D721Med (cell line): Measurements from ENCODE around the gene MYH7B.

Source experiments
- DNase-seq: peaks from one replicate; pipeline ENCODE4 v3.0.0; 2011; ENCODE audit warnings: low spot score; ENCODE audit not compliant: insufficient read length
- FAIRE-seq: peaks from 2 replicates; lab custom pipeline; 2011; peaks lifted over from hg19 to GRCh38; lab: Jason Lieb, UNC
- TF ChIP-seq, protein P1 (sequence below): IDR thresholded peaks from 2 replicates; pipeline ENCODE4 v1.5.1; 2012; ENCODE audit warnings: mild to moderate bottlenecking, control low read depth; ENCODE audit not compliant: insufficient read depth; ENCODE audit errors: missing control alignments

The MYH7B gene

DNA sequence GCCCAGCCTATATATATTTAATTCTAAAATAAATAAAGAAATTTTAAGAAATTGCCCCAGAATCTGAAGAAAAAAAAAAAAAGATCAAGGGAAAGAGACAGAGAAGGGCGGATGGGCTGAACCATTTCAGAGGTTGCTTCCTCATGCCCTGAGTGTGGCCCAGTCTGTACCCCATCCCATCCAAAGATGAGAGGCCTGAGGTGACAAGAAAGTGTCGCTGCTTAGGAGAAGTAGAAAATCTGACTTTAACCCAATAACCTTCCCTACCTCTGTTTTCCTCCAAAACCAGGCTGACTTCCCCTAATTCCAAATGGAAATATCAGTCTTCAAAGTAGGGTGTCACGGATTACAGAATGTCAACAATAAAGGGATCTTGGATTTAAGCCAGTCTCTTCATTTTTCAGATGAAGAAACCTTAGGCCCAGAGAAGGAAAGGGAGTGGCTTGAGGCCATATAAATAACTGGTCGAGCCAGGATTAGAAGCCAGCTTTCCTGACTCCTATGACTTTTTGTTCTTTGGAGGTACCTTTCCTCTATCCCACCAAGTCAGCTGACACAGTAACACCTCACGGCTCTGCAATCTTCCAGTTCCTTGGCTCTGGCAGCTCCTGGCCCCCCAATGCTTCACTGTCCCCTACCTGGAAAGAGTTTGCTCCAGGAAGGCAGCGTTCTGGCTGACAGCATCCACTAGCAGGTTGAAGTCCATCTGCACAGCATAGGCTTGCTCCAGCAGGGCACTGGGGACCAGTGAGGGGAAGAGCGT lies 10.2 kb upstream of the MYH7B start:
- FAIRE-seq (no peak), DNase-seq (no peak)
- TF ChIP-seq, protein P1, sequence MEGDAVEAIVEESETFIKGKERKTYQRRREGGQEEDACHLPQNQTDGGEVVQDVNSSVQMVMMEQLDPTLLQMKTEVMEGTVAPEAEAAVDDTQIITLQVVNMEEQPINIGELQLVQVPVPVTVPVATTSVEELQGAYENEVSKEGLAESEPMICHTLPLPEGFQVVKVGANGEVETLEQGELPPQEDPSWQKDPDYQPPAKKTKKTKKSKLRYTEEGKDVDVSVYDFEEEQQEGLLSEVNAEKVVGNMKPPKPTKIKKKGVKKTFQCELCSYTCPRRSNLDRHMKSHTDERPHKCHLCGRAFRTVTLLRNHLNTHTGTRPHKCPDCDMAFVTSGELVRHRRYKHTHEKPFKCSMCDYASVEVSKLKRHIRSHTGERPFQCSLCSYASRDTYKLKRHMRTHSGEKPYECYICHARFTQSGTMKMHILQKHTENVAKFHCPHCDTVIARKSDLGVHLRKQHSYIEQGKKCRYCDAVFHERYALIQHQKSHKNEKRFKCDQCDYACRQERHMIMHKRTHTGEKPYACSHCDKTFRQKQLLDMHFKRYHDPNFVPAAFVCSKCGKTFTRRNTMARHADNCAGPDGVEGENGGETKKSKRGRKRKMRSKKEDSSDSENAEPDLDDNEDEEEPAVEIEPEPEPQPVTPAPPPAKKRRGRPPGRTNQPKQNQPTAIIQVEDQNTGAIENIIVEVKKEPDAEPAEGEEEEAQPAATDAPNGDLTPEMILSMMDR: no peak

DNA sequence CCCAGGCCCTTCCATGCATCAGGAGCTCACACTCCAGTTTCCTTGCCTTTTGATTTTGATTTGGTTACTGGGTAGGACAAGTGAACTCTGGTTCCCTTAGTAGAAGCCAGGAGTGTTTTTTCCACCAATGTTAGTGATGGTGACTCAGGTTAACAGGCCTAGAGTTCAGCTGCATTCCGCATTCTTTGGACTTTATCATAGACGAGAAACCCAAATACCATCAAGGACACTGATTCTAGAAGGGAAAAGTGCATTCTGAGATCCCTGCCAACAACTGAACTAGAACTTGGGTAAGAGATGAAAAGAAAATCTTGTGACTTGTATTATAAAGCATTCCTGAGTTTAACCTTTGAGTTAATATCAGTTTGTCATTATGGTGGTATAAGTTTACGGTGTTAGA lies 9.0 kb upstream of the MYH7B start:
- TF ChIP-seq, protein P1: no peak
- FAIRE-seq: no peak
- no peak for DNase-seq

DNA sequence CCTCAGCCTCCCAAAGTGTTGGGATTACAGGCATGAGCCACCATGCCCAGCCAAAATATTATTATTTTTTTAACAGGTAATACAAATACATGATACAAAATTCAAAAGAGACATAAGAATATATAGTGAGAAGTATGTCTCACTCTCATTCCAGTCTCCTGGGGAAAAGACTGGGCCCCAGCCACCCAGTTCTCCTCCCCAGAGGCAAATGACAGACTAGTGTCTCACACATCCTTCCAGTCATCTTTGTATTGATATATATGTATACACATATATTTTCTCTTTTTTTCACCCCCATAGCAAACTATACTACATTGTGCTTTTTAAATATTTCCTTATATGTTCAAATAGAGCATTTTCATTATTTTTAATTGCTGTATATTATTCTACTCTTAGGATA lies 8.3 kb upstream of the MYH7B start:
- DNase-seq: no peak
- no peak for FAIRE-seq
- TF ChIP-seq, protein P1: no peak

DNA sequence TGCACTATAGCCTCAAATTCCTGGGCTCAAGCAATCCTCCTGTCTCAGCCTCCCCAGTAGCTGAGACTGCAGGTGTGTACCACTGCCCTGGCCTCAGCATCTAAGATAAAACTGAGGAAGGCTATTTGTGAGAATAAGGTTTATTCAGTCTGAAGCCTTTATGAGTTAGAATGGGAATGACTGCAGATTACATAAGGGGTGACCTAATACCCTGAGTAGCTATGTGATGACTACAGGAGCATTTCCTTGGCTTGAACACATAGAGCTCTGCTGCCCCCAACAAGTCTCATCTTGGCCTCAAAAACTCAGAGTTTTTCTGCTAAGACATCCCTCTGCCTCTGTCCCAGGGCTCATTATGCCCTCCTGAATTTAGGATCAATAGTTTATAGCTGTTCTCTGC lies 7.6 kb upstream of the MYH7B start:
- TF ChIP-seq, protein P1: no peak
- DNase-seq (no peak), FAIRE-seq (no peak)

DNA sequence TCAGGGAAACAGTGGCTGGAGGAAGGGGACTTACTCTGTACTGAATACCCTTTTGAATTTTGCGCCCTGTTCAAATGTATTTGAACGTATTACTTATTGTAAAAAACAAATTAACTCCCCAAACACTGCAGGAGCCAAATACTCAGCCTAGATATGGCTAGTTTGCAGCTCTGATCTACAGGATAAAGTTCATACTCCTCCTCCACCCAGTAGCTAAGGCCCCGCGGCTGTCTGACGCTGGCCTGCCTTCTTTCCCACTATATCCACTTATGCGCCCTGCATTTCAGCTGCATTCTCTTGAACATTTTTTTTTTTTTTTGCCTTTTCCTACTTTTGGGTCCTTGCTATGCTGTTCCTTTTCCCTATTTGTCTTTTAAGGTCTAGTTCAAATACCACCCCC lies 6.5 kb upstream of the MYH7B start:
- DNase-seq: no peak
- FAIRE-seq: no peak
- TF ChIP-seq, protein P1: no peak

DNA sequence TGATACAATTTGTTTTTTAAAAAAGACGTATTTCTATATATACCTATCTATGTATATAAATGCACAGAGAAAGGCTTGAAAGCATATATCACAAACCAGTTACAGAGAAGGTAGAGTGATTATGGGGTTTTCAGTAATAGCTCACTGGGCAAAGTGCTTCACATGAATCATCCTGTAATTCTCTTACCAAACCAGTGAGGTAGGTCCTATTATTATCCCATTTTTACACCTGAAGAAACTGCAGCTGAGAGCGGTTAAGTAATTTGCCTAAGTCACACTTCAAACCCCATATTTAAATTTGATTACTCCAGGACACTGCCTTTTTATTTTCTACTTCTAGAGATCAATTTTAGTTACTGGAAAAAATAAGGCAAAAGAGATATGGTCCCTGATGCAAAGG lies 4.4 kb upstream of the MYH7B start:
- no peak for FAIRE-seq
- no peak for DNase-seq
- TF ChIP-seq, protein P1: no peak

DNA sequence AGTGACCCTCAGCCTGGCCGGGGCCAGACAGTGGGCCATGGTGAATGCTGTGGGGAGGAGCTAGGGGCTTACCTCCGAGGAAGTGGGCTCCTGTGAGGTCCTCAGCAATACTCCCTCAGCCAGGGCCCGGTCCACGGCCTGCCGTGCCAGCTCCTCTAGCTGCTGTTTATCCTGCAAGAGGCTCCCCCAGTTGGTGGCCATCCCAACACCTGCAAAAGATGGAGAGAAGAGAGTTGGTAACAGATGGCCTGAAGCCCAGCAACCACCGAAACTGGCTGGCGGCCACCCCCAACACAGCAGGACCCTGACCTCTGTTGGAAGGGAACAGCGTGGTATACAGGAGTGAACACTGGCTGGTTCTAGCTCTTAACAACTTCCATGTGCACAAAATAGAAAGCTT lies 4.0 kb upstream of the MYH7B start:
- FAIRE-seq (no peak), DNase-seq (no peak)
- TF ChIP-seq, protein P1: no peak
